Measurements from ENCODE around the gene AQP1.

AQP1 gene

GRCh38 chr7:30916255-30916654 is 4.6 kb downstream of the AQP1 start:
- no peak overlapping the region for H3K27ac ChIP-seq
- TF ChIP-seq CTCF (conservative IDR thresholded peaks at IDR 0.05), result no peak
- TF ChIP-seq ZFX (IDR thresholded peaks at IDR 0.05), result no peak

GRCh38 chr7:30916767-30917166 is 5.1 kb downstream of the AQP1 start:
- TF ChIP-seq ZFX (IDR thresholded peaks at IDR 0.05) (no peak), CTCF (conservative IDR thresholded peaks at IDR 0.05) (no peak)
- H3K27ac ChIP-seq, result no peak overlapping the region

GRCh38 chr7:30917216-30917893 is 5.7 kb downstream of the AQP1 start:
- TF ChIP-seq CTCF (conservative IDR thresholded peaks at IDR 0.05), result no peak
- TF ChIP-seq ZFX (IDR thresholded peaks at IDR 0.05), result no peak
- no peak overlapping the region for H3K27ac ChIP-seq

GRCh38 chr7:30918676-30919075 is 7.0 kb downstream of the AQP1 start:
- TF ChIP-seq CTCF (conservative IDR thresholded peaks at IDR 0.05) (no peak), ZFX (IDR thresholded peaks at IDR 0.05) (no peak)
- H3K27ac ChIP-seq, result no peak overlapping the region

GRCh38 chr7:30920021-30920583 is 8.4 kb downstream of the AQP1 start:
- TF ChIP-seq ZFX (IDR thresholded peaks at IDR 0.05) (no peak), CTCF (conservative IDR thresholded peaks at IDR 0.05) (no peak)
- H3K27ac ChIP-seq, result no peak overlapping the region

- TF ChIP-seq ZFX (IDR thresholded peaks at IDR 0.05) (no peak), CTCF (conservative IDR thresholded peaks at IDR 0.05) (no peak)
- no peak overlapping the region for H3K27ac ChIP-seq
Measured at GRCh38 chr7:30920584-30921539, 9.2 kb downstream of the AQP1 start.

Measured in C4-2B (cell line).